Measurements from ENCODE around the gene SMARCC1. TPM values are rescaled to one million over a fixed set of nuclear protein-coding genes. Genes with fewer than 3 reads are reported as not detected.

Gene SMARCC1
- total RNA-seq, 2 donors from 2014 or later = 72.6 to 90.2 TPM

- Histone ChIP-seq H3K4me3 (no peak overlapping the region), H3K9me3 (no peaks in the 10 kb centered on the region), H3K4me1 (no peaks in the 10 kb centered on the region), H3K36me3 (peaks cover 10% of the 10 kb centered on the region), H3K27ac (no peak overlapping the region), H3K27me3 (no peaks in the 10 kb centered on the region), H3K9ac (ENCODE audit: low read depth in 2 of 2, low read length in 2 of 2) (no peak overlapping the region)
- no peak for DNase-seq
- TF ChIP-seq, protein P1, sequence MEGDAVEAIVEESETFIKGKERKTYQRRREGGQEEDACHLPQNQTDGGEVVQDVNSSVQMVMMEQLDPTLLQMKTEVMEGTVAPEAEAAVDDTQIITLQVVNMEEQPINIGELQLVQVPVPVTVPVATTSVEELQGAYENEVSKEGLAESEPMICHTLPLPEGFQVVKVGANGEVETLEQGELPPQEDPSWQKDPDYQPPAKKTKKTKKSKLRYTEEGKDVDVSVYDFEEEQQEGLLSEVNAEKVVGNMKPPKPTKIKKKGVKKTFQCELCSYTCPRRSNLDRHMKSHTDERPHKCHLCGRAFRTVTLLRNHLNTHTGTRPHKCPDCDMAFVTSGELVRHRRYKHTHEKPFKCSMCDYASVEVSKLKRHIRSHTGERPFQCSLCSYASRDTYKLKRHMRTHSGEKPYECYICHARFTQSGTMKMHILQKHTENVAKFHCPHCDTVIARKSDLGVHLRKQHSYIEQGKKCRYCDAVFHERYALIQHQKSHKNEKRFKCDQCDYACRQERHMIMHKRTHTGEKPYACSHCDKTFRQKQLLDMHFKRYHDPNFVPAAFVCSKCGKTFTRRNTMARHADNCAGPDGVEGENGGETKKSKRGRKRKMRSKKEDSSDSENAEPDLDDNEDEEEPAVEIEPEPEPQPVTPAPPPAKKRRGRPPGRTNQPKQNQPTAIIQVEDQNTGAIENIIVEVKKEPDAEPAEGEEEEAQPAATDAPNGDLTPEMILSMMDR (IDR thresholded peaks at IDR 0.05) = no peak
- intact Hi-C loops (cut with DNase I) = no loop called here
Observed at GRCh38 chr3:47586746-47587145, 194.9 kb downstream of the SMARCC1 start.

DNA sequence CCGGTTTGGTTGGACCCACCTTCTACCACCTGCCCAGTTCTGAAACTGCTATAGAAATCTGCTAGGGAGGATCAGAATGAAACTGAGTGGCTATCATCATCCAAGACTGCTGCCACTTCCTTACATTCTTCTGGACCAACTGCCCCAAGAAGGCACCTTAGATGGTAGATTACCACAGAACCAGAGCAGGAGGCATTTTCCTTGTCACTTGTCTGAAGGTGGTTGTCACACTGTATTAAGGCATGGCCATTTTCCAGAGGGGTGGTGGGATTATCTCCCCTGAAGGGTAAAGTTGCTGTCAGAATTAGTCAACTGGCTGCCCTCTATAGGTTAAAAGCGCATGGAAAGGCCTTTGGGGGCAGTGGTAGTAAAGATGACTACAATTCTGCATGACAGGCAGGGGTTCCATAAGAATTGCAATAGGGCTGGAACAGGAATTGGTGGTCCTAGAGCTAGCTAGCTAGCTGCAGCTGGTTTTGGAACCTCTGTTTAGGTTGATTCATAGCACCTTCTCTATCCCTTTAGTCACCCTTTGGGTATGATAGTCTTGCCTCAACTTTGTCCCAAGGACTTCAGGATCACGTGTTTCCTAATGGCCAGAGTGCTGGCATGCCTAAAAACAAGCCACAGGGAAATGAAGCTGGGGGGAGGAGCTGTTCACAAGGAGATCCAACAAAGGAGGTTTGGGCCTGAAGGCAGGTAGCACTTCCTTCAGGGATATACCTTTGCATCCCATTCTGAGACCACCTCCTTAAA lies 198.2 kb downstream of the SMARCC1 start:
- TF ChIP-seq, protein P1 (IDR thresholded peaks at IDR 0.05) = no peak
- Histone ChIP-seq H3K9ac (ENCODE audit: low read depth in 2 of 2, low read length in 2 of 2) (no peak overlapping the region), H3K4me3 (no peak overlapping the region), H3K9me3 (no peaks in the 10 kb centered on the region), H3K4me1 (no peaks in the 10 kb centered on the region), H3K27me3 (peaks cover 8% of the 10 kb centered on the region), H3K36me3 (peaks cover 10% of the 10 kb centered on the region), H3K27ac (no peak overlapping the region)
- DNase-seq = no peak
- intact Hi-C loops (cut with DNase I) = no loop called here

DNA sequence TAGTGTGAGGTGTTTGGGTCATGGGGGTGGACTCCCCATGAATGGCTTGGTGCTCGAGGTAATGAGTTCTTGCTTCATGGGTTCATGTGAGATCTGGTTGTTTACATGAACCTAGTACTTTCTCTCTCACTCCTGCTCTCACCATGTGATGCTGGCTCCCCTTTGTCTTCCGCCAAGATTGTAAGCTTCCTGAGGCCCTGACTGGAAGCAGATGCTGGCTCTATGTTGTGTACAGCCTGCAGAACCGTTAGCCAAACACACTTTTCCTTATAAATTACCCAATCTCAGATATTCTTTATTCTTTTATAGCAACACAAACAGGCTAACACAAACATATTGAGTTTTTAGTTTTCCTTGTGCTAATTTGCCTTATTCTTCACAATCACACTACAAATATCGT lies 199.9 kb downstream of the SMARCC1 start:
- intact Hi-C loops (cut with DNase I) = no loop called here
- Histone ChIP-seq H3K27me3 (peaks cover 14% of the 10 kb centered on the region), H3K9ac (ENCODE audit: low read depth in 2 of 2, low read length in 2 of 2) (no peak overlapping the region)

GRCh38 chr3:47581422-47581821 lies 200.3 kb downstream of the SMARCC1 start:
- intact Hi-C loops (cut with DNase I) = no loop called here
- H3K27me3 ChIP-seq = peaks cover 14% of the 10 kb centered on the region
- no peaks in the 10 kb centered on the region for H3K9me3 ChIP-seq
- H3K9ac ChIP-seq (ENCODE audit: low read depth in 2 of 2, low read length in 2 of 2) = no peak overlapping the region
- peaks cover 7% of the 10 kb centered on the region for H3K4me1 ChIP-seq
- no peak overlapping the region for H3K4me3 ChIP-seq
- TF ChIP-seq, protein P1 (IDR thresholded peaks at IDR 0.05) = no peak
- H3K36me3 ChIP-seq = no peaks in the 10 kb centered on the region
- DNase-seq = no peak
- H3K27ac ChIP-seq = no peak overlapping the region

More for the DNA sequence above, 199.9 kb downstream of the SMARCC1 start:
- H3K36me3 ChIP-seq = no peaks in the 10 kb centered on the region
- no peaks in the 10 kb centered on the region for H3K9me3 ChIP-seq
- peaks cover 7% of the 10 kb centered on the region for H3K4me1 ChIP-seq
- no peak overlapping the region for H3K27ac ChIP-seq
- DNase-seq = no peak
- TF ChIP-seq, protein P1 (IDR thresholded peaks at IDR 0.05) = no peak
- no peak overlapping the region for H3K4me3 ChIP-seq

DNA sequence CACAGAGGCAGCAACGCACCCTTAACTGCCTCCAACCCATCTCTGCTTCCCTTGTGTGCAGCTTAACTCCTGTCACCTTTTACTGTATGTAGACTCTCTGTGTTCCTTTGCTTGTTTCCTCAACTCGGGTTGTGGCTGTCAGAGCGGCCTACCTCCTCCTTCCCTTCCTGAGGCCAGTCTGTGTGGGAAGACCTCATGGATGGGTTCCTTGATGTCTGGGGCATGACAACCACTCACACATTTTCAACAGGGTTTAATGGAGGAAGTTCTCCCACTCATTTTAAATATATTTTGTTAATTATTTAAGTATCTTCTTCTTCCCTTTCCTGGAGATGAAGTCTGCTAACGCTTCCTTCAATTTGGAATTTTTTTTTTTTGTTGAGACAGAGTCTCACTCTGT lies 201.2 kb downstream of the SMARCC1 start:
- Histone ChIP-seq H3K9ac (ENCODE audit: low read depth in 2 of 2, low read length in 2 of 2) (no peak overlapping the region), H3K4me3 (no peak overlapping the region), H3K27me3 (peaks cover 14% of the 10 kb centered on the region), H3K27ac (no peak overlapping the region), H3K9me3 (no peaks in the 10 kb centered on the region), H3K36me3 (no peaks in the 10 kb centered on the region), H3K4me1 (peaks cover 7% of the 10 kb centered on the region)
- intact Hi-C loops (cut with DNase I) = no loop called here
- no peak for DNase-seq
- TF ChIP-seq, protein P1 (IDR thresholded peaks at IDR 0.05) = no peak

All from colonic mucosa (tissue), 4 donors.